Epidermal melanocyte (primary cell): ENCODE results near the gene C12orf60.

Experiments
- DNase-seq: peaks from one replicate; pipeline ENCODE4 v3.0.0; 2011; ENCODE audit warnings: low spot score; ENCODE audit not compliant: insufficient read length

Gene C12orf60

GRCh38 chr12:14871886-14872285, 68.4 kb downstream of the C12orf60 start:
- DNase-seq = no peak

- no peak for DNase-seq
Observed at GRCh38 chr12:14873440-14874185, 70.1 kb downstream of the C12orf60 start.
